ENCODE results near the gene ZFP91. TPM values are rescaled to one million over a fixed set of nuclear protein-coding genes. Genes with fewer than 3 reads are reported as not detected.

Gene ZFP91
- polyA plus RNA-seq, 1 donor from 2014 or later = 32.7 TPM

DNA sequence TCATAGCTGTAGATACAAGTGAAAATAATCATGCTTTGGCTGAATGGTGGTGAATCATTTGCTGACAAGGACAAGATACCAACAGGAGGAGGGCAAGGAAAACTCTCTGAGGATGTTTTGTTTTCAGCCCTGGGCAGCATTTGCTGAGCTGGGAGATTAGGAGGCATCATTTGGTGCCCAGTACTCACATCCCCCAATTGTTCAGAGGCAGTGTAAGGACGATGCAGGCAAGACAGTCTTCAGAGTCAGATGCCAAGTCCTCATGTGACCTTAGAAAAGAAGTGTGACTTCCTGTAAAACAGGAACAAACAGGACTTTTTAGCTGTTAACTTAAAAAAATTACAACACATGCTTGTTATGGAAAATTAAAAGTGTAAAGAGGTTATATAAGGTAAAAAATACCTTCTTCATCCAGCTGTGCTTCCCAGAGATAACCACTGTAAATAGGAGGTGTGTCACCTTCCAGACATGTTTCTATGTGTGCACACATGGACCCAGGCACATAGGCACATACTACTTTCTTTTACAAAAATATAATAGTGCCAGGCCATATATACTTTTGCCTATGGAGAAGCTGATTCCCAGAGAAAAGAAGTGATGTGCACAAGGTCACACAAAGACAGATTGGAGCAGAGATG, 61.6 kb downstream of the ZFP91 start:
- Histone ChIP-seq H3K4me2 (ENCODE audit: low read length) (no peak overlapping the region), H3K36me3 (ENCODE audit: insufficient read depth, low read length) (no peaks in the 10 kb centered on the region), H3K9me2 (ENCODE audit: insufficient read depth, low read length) (no peaks in the 10 kb centered on the region), H3F3A (ENCODE audit: insufficient read depth, low read length, poor library complexity, severe bottlenecking) (no peaks in the 10 kb centered on the region), H3K27ac (ENCODE audit: low read length) (no peak overlapping the region), H3K4me3 (ENCODE audit: low read length) (no peak overlapping the region), H2AFZ (ENCODE audit: low read depth, low read length) (no peak overlapping the region), H3K79me2 (replicated peaks; ENCODE audit: insufficient read depth, low read length) (no peaks in the 10 kb centered on the region), H4K20me1 (ENCODE audit: insufficient read depth) (no peaks in the 10 kb centered on the region), H3K9me3 (ENCODE audit: low read length) (peaks cover 2% of the 10 kb centered on the region), H3K27me3 (ENCODE audit: insufficient read depth, low read depth, low read length) (no peaks in the 10 kb centered on the region), H3K9ac (ENCODE audit: low read length) (no peak overlapping the region)
- TF ChIP-seq SMC3 (conservative IDR thresholded peaks at IDR 0.05; ENCODE audit: poor library complexity) (no peak), EP300 (conservative IDR thresholded peaks at IDR 0.05; ENCODE audit: poor library complexity, severe bottlenecking) (no peak)

DNA sequence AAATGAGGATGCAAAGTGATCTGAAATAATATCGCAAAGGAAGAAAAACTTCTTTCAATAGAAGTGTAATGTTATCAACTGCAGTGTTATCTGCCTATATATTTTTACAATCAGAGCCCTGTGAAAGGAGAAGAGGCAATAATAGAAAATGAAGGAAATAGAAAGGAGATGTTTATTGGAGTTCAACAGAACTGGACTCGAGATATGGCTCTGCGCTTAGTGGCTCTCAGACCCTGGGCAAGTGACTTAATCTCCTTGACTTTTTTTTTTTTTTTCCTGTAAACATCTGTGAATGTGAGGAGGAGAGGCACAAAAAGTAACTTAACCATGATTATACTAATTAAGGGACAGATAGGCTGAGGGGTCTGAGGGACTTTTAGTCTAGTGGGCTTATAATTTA, 62.5 kb downstream of the ZFP91 start:
- H3K9me3 ChIP-seq (ENCODE audit: low read length) = peaks cover 7% of the 10 kb centered on the region
- H4K20me1 ChIP-seq (ENCODE audit: insufficient read depth) = no peaks in the 10 kb centered on the region
- TF ChIP-seq EP300 (conservative IDR thresholded peaks at IDR 0.05; ENCODE audit: poor library complexity, severe bottlenecking) = no peak
- no peak for TF ChIP-seq EZH2 (IDR thresholded peaks at IDR 0.05; ENCODE audit: borderline replicate concordance, insufficient read depth, low read length, poor library complexity, severe bottlenecking)
- TF ChIP-seq, protein P1, sequence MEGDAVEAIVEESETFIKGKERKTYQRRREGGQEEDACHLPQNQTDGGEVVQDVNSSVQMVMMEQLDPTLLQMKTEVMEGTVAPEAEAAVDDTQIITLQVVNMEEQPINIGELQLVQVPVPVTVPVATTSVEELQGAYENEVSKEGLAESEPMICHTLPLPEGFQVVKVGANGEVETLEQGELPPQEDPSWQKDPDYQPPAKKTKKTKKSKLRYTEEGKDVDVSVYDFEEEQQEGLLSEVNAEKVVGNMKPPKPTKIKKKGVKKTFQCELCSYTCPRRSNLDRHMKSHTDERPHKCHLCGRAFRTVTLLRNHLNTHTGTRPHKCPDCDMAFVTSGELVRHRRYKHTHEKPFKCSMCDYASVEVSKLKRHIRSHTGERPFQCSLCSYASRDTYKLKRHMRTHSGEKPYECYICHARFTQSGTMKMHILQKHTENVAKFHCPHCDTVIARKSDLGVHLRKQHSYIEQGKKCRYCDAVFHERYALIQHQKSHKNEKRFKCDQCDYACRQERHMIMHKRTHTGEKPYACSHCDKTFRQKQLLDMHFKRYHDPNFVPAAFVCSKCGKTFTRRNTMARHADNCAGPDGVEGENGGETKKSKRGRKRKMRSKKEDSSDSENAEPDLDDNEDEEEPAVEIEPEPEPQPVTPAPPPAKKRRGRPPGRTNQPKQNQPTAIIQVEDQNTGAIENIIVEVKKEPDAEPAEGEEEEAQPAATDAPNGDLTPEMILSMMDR (IDR thresholded peaks at IDR 0.05; ENCODE audit: poor library complexity, severe bottlenecking) = no peak
- TF ChIP-seq MXI1 (conservative IDR thresholded peaks at IDR 0.05; ENCODE audit: poor library complexity, severe bottlenecking) = no peak
- no peak overlapping the region for H3K27ac ChIP-seq (ENCODE audit: low read length)
- no peaks in the 10 kb centered on the region for H3F3A ChIP-seq (ENCODE audit: insufficient read depth, low read length, poor library complexity, severe bottlenecking)
- no peaks in the 10 kb centered on the region for H3K36me3 ChIP-seq (ENCODE audit: insufficient read depth, low read length)
- H3K79me2 ChIP-seq (replicated peaks; ENCODE audit: insufficient read depth, low read length) = no peaks in the 10 kb centered on the region
- H3K27me3 ChIP-seq (ENCODE audit: insufficient read depth, low read depth, low read length) = no peaks in the 10 kb centered on the region
- H3K4me3 ChIP-seq (ENCODE audit: low read length) = no peak overlapping the region
- no peak overlapping the region for H3K4me2 ChIP-seq (ENCODE audit: low read length)
- H2AFZ ChIP-seq (ENCODE audit: low read depth, low read length) = no peak overlapping the region
- H3K9ac ChIP-seq (ENCODE audit: low read length) = no peak overlapping the region
- H3K9me2 ChIP-seq (ENCODE audit: insufficient read depth, low read length) = no peaks in the 10 kb centered on the region

DNA sequence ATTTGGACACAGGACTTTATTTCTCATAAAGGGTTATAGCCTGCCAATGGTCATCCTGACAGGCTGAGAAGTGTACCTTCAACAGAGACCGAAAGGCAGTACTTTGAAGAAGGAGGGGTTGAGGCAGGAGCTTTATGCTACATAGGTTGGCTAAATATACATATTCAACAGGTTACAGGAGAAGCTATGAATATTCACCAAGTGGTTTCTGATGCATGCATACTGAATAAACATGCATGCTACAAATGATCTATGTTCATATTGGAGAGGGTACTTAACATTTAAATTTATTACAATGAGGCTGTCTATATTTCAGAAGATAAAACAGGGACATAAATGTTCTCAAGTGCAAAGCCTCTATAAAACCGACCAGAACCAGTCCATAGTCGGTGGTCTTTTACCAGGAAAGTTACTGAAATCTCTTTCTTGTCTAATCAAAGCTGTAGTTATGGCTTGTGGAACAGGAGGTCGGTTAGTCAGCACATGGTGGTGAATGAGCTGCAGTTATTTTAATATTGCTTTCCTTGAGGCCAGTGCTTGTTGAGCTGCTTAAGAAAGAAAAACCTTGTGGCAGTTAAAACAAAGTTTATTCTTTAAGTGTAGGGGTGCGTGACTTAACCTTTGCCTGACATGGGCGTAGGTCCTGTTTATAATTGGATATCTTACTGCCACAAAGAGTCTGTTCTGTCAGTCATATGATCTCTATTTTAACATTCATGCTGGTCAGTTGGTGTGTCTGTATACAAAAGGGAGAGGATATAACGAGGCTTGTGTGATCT, 63.1 kb downstream of the ZFP91 start:
- no peak overlapping the region for H3K4me3 ChIP-seq (ENCODE audit: low read length)
- no peaks in the 10 kb centered on the region for H3K79me2 ChIP-seq (replicated peaks; ENCODE audit: insufficient read depth, low read length)
- no peak overlapping the region for H2AFZ ChIP-seq (ENCODE audit: low read depth, low read length)
- peaks cover 7% of the 10 kb centered on the region for H3K9me3 ChIP-seq (ENCODE audit: low read length)
- H3K9me2 ChIP-seq (ENCODE audit: insufficient read depth, low read length) = no peaks in the 10 kb centered on the region
- H3K36me3 ChIP-seq (ENCODE audit: insufficient read depth, low read length) = no peaks in the 10 kb centered on the region
- H3K27ac ChIP-seq (ENCODE audit: low read length) = no peak overlapping the region
- no peaks in the 10 kb centered on the region for H3F3A ChIP-seq (ENCODE audit: insufficient read depth, low read length, poor library complexity, severe bottlenecking)
- no peak overlapping the region for H3K9ac ChIP-seq (ENCODE audit: low read length)
- no peaks in the 10 kb centered on the region for H3K27me3 ChIP-seq (ENCODE audit: insufficient read depth, low read depth, low read length)
- H4K20me1 ChIP-seq (ENCODE audit: insufficient read depth) = no peaks in the 10 kb centered on the region
- no peak overlapping the region for H3K4me2 ChIP-seq (ENCODE audit: low read length)
- TF ChIP-seq, protein P2, sequence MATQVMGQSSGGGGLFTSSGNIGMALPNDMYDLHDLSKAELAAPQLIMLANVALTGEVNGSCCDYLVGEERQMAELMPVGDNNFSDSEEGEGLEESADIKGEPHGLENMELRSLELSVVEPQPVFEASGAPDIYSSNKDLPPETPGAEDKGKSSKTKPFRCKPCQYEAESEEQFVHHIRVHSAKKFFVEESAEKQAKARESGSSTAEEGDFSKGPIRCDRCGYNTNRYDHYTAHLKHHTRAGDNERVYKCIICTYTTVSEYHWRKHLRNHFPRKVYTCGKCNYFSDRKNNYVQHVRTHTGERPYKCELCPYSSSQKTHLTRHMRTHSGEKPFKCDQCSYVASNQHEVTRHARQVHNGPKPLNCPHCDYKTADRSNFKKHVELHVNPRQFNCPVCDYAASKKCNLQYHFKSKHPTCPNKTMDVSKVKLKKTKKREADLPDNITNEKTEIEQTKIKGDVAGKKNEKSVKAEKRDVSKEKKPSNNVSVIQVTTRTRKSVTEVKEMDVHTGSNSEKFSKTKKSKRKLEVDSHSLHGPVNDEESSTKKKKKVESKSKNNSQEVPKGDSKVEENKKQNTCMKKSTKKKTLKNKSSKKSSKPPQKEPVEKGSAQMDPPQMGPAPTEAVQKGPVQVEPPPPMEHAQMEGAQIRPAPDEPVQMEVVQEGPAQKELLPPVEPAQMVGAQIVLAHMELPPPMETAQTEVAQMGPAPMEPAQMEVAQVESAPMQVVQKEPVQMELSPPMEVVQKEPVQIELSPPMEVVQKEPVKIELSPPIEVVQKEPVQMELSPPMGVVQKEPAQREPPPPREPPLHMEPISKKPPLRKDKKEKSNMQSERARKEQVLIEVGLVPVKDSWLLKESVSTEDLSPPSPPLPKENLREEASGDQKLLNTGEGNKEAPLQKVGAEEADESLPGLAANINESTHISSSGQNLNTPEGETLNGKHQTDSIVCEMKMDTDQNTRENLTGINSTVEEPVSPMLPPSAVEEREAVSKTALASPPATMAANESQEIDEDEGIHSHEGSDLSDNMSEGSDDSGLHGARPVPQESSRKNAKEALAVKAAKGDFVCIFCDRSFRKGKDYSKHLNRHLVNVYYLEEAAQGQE (IDR thresholded peaks at IDR 0.05; ENCODE audit: borderline replicate concordance) = no peak
- no peak for TF ChIP-seq RAD21 (conservative IDR thresholded peaks at IDR 0.05)
- TF ChIP-seq TAF1 (IDR thresholded peaks at IDR 0.05; ENCODE audit: low read depth) = no peak
- TF ChIP-seq MXI1 (conservative IDR thresholded peaks at IDR 0.05; ENCODE audit: poor library complexity, severe bottlenecking) = no peak
- TF ChIP-seq EZH2 (IDR thresholded peaks at IDR 0.05; ENCODE audit: borderline replicate concordance, insufficient read depth, low read length, poor library complexity, severe bottlenecking) = no peak
- TF ChIP-seq SMC3 (conservative IDR thresholded peaks at IDR 0.05; ENCODE audit: poor library complexity) = no peak
- TF ChIP-seq POLR2AphosphoS5 (IDR thresholded peaks at IDR 0.05) = no peak
- TF ChIP-seq EP300 (conservative IDR thresholded peaks at IDR 0.05; ENCODE audit: poor library complexity, severe bottlenecking) = no peak

All from neural cell (in vitro differentiated cells).